GM21367 (cell line): Measurements from ENCODE around the gene PEAK1.

Experiments used
- ATAC-seq: cut with Tn5 transposase; IDR thresholded peaks from one replicate; pipeline ENCODE4 v1.9.1; 2021; ENCODE audit not compliant: unreplicated experiment

PEAK1 gene

DNA sequence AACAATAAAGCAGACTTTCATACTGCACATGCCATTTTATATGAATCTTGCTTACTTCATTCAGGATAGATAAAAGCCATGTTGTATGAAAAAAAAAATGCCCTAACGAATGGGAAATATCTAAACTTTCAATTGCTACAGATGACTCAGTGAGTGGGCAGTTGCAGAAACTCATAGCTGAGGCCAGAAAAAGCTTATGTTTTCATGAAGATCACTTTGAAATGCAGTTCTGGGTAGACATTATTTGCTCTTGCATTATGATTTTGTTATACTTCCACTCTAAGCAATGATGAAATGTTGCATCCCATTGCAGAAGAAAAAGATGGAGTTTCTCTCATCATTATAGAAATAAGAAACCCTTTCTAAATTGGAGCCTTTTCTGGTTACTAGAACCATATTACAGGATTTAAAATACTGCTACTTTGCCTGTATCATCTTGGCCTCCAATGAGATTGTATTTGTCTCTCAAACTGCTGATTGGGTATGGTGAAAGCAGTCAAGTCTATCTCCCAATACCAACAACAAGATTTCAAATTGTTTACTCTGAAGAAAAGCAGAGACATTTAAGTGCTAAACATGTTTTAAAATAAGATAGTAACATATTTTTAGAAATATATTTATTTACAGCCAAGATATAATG lies 17.0 kb downstream of the PEAK1 start:
- no peak for ATAC-seq

DNA sequence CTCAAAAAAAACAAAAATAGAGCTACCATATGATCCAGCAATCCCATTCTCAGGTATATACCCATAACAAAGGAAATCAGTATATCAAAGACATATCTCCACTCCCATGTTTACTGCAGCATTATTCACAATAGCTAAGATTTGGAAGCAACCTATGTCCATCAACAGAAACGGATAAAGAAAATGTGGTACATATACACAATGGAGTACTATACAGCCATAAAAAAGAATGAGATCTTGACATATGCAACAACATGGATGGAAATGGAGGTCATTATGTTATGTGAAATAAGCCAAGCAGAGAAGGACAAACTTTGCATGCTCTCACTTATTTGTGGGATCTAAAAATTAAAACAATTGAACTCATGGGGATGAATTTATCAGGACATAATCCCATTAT lies 19.6 kb downstream of the PEAK1 start:
- ATAC-seq: no peak

DNA sequence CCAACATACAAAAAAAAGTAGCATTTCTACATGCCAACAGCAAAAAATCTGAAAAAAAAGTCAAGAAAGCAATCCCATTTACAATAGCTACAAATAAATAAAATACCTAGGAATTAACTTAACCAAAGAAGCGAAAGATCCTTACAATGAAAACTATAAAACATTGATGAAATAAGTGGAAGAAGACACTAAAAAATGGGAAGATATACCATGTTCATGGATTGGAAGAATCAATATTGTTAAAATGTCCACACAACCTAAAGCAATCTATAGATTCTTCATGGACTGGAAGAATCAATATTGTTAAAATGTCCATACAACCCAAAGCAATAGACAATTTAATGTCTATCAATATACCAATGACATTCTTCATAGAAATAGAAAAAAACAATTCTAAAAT lies 21.0 kb downstream of the PEAK1 start:
- no peak for ATAC-seq

DNA sequence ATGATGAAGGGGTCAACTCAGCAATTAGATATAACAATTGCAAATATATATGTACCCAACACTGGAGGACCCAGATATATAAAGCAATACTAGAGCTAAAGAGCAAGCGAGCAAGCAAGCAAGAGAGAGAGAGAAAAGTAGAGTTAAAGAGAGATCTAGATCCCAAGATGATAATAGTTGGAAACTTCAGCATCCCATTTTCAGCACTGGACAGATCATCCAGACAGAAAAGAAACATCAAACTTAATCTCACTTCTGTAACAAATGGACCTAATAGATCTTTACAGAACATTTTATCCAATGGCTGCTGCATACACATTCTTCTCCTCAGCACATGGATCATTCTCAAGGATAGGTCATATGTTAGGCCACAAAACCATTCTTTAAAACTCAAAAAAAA lies 23.2 kb downstream of the PEAK1 start:
- no peak for ATAC-seq

DNA sequence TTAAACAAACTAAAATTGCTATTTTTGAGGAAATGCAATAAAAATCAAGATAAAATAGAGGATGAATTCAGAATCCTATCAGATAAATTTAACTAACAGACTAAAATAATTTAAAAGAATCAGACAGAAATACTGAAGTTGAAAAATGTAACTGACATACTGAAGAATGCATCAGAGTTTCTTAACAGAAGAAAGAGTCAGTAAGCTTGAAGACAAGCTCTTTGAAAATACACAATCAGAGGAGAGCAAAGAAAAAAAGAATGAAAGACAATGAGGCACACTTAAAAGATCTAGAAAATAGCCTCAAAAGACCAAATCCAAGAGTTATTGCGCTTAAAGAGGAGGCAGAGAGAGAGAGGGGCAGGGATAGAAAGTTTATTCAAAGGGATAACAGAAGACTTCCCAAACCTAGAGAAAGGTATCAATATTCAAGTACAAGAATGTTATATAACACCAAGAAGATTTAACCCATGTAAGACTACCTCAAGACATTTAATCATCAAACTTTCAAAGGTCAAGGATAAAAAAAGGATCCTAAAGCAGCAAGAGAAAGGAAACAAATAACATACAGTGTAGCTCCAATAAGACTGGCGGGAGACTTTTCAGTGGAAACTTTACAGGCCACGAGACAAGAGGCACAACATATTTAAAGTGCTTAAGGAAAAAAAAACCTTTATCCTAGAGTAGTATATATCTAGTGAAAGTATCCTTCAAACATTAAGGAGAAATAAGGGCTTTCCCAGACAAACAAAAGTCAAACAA lies 24.7 kb downstream of the PEAK1 start:
- ATAC-seq: no peak

DNA sequence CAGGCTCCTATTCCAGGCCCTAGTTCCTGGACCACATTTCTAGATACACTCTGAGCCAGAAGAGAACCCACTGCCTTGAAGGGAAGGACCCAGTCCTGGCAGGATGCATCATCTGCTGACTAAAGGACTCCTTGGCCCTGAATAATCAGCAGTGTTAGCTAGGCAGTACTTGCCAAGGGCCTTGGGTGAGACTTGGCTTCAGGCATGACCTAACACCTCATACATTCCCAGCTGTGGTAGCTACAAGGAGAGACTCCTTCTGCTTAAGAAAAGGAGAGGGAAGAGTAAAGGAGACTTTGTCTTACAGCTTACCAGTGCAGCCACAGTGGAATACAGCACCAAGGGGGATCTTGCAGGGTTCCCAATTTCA lies 26.4 kb downstream of the PEAK1 start:
- no peak for ATAC-seq

DNA sequence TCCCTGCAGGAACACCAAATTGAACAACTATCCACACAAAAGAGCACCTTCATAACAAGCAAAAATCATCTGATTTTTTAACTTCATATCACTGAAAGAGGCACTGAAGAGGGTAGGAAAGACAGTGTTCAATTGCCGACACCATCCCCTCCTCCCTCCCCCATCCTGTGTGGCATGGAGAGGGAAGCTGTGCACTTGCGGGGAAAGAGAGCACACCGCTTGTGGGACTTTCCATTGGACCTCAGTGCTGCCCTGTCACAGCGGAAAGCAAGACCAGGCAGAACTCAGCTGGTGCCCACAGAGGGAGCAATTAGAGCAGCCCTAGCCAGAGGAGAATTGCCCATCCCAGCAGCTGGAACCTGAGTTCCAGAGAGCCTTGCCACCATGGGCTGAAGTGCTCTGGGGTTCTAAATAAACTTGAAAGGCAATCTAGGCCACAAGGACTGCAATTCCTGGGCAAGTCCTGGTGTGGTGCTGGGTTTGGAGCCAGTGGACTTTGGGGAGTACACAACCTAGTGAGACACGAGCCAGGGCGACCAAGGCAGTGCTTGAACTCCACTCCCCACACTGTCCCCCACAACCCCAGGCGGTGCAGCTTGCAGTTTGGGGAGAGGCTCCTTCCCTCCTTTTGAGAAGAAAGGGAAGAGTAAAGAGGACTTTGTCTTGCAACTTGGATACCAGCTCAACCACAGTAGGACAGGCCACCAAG lies 27.0 kb downstream of the PEAK1 start:
- ATAC-seq: no peak

DNA sequence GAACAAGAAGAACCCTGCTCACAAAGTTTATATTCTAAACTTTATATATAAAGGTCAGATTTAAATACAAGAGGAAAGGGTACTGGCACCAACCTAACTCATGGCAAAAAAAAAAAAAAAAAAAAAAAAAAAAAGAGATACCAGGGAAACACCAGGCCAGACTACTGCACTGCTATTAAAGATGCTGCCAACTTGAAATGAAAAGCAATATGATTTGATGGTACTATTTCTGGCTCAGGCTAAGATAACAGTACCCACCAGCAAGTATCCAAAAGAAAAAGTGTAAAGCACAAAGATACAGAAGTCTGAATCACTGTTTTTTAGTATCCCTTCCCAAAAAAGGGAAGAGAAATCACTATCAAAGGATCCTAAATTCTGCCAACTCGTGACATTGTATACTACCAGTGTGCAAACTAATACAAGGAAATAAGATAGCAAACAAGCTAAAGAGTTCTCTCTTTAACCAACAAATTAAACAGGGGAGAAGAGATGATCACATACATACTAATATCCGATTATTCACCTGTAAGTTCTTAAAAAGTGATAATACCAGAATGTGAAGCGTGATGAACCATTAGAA lies 28.4 kb downstream of the PEAK1 start:
- ATAC-seq: no peak

DNA sequence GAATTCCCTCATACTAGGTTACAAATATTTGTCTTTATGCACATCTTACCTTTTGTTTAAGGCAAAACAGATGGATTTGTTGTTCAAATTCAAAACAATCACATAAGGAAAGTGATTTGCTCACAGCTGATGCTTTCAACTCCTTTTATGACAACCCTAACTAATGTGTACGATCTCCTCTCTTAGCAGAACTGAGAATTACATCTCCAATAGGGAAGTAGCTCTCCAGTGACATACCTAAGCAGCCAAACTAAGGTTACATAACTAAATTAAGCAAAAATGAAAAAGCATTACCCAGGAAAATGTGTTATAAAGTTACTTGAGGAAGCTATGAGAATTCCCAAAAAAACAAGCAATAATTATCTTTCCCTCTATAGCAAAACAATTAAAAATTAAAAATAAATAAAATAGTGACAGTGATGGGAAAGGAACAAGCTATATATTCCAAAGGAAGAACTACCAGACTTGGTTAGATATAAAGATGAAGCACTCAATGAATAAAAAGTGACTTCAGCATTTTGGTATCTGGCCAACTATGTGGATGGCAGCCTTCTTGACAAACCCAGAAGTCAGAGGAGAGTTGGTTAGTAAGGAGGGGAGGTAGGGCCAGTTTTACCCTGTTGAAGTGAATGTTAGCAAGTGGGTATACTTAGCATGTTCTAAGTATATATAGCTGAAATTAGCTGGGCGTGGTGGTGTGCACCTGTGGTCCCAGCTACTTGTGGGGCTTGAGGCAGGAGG lies 32.4 kb downstream of the PEAK1 start:
- ATAC-seq: no peak

DNA sequence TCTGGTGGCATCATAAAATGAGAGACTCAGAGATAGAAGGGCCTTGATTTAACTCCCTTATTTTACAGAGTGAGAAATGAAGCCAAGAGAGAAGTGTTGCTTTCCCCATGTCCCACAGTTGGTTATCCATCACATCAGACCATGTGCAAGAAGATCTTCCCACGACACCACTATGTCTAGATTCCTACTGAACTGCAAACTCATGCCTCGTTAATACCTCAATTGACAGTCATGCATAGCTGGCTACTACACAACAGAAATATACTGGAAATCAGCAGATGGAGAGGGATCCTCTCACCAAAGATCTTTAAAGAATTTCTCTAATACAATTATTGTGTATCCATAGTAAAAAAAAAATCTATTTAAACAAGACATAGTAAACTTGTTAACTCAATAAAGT lies 33.3 kb downstream of the PEAK1 start:
- ATAC-seq: no peak

DNA sequence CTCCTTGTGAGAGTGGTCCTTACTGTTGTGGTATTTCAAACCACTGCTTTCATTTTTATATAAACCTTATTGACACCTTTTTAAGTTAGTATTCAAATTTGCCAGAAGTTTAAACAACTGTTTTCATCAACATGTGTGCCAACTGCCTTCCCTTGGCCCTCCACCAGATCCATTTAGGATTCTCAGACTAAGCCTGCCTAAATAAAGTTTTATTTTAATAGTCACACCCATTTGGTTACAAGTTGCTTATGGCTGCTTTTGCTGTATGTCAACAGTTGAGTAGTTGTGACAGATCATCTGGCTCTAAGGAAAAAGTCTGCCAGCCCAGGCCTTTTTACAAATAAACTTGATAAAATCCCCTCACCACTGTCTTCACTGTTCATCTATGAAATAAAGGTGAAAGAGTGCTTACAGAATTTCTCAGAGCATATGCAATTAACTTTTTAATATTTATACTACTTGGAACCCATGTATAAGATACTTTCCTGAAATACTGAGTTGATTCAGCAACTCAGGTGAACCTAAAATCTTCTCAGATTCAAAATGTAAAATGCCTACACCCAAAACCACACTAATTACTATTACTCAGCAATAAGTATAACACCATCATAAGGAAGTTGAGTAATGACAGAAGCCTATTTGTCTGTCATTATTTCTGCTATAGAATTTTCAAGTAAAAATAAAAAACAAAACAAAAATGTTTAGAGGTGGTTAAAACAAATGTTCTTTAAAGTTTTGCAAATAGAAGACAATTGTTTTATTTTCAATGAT lies 35.1 kb downstream of the PEAK1 start:
- ATAC-seq: no peak

DNA sequence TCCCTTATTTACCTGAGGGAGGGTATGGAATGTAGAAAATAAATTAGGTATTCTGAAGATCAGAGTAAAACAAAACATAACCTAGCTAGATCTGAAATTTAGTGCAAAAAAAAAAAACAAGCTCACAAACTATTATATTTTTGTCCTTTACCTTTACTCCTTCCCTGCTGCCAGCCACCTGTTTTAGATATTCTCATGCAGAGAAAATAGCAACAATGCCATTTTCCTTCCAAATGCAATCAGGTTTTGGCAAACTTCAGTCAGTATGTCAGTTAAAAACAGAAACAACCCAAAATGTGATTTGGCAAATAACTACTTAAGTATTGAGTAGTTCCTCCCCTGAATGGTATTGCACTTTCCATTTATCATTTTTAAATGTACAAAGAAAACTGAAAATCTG lies 35.8 kb downstream of the PEAK1 start:
- no peak for ATAC-seq

DNA sequence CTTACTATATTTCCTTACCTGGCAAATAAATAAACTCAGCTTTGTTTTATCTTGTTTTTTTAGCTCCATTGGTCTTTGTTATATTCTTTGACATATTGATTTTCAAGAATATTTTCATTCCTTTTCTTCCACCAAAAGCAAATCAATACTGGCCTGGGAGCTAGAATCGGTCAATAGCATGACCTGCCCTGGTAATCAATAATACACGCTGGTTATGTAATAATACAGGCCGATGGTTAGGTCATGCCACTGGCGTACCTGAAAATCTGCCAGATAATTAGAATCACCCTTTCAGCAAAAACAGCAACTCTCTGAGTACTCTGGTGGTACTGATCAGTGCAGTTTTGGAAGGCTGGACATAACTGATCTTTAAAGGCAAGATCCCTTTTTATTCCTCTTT lies 39.9 kb downstream of the PEAK1 start:
- no peak for ATAC-seq

DNA sequence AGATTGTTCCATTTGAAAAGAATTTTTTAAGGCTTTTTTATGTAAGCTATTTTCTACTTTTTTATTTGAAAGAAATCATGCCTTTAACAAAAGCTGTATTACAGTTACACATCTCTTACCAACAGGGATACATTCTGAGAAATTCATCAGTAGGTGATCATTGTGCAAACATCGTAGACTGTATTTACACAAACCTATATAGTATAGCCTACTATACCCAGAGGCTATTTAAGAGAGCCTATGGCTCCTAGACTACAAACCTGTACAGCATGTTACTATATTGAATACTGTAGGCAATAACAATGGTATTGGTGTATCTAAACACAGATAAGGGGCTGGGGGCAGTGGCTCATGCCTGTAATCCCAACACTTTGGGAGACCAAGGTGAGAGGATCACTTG lies 43.1 kb downstream of the PEAK1 start:
- ATAC-seq: no peak

DNA sequence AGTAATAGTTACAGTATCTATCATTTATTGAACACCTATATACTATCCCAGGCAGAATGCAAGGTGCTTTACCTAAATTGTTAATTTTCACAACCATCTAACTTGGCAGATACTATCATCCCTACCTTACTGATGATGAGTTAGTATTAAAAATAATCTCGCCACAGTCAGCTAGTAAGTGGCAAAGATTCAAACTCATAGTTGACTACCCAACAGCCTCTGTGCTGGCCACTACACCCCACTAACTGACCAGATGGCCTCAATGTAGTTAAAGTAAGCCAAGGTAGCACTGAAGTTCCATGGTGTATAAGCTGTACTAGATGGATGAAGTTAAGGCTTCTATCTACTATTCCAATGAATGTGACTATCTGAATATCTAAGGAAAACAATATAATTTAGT lies 44.8 kb downstream of the PEAK1 start:
- ATAC-seq: no peak

DNA sequence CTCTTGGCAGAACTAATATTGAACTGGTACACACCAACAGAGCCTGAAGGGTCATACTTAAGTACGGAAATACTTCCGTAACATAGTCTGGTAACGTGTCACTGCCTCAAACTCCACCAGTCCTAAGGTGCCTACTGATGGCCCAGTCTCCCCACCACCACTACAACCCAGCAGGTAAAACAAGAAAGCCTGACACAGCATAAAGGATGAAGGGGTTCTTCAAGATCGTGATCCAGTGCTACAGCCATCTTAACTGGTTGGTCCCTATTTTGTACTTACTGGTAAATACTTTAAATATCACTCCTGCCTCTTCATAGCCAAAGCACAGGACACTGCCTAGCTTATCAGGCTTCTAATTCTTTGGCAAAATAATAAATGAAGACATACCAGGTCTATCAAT lies 46.5 kb downstream of the PEAK1 start:
- ATAC-seq: no peak

DNA sequence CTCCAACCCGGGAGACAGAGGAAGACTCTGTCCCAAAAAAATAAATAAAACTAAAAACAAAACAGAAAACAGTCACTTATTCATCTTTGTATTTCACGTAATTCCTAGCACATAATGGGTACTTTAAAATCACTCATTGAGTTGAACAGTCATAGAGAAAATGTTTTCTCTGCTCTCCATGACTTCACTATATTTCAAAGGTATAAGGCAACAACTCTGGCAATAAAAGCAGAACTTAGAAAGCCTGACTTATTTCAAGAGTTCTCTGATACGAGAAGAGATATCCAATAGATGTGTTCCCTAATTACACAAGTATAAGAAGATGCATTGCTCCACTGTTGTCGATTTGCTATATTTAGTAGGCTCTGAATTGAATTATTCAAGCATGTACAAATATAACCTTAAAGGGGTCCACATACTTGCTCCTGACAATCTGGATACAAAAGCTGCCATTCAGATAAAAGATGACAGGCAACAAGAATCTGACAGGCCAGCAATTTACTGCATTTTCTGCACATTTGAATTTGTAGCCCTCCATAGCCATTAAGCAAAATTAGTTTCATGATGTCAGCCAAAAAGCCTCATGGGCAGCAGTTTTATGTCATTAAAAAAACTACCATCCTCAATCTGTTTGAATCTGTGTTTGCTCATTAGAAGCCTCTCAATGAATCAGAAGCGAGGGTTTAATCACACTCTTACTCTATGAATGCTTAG lies 47.9 kb downstream of the PEAK1 start:
- ATAC-seq: no peak

DNA sequence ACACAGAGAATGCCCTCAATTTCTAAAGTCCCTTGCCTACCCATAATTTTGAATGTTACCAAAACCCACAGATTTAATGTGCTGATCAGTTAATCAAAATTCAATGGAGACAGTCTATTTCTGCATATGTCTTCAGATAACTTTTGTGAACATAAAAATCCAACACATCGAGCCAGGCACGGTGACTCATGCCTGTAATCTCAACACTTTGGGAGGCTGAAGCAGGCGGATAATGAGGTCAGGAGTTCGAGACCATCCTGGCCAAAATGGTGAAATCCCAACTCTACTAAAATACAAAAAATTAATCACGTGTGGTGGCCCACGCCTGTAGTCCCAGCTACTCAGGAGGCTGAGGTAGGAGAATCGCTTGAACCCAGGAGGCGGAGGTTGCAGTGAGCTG lies 49.3 kb downstream of the PEAK1 start:
- no peak for ATAC-seq

DNA sequence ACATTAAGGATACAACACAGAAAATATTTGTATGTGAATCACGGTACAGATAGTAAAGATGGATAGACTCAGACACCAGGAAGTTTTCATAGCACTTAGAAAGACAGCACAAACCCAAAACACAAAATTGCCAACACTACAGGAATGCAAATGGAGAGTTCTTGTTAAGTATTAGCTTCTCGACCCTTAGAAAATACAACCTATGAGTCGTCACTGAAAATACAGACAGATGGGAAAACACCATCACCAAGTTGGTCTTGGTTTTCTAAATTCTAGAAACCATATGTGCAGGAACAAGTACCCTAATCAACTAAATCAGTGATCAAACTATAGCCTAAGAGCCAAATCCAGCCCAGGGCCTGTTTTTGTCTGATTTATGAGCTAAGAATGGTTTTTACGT lies 50.7 kb downstream of the PEAK1 start:
- no peak for ATAC-seq

DNA sequence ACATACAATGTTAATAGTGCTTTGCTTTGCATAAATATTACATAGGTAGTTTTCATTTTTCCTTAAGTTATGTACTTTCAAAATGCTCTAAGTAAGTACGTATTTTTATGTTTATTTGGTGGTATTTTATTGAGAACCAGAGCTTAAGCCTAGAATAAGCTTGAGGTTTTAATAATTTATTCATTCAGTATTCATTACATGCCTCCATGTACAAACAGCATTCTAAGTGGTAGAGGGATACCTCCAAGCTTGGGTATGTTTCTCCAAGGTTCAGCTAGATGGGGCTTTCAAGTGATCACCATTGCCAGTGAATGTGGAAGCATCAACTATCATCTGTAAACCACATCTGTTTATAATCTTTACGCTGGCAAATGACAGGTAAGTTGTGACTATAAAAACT lies 52.3 kb downstream of the PEAK1 start:
- no peak for ATAC-seq
